Prostate gland (tissue), 2 donors: ENCODE data around the gene CXorf66. TPM values are rescaled to one million over a fixed set of nuclear protein-coding genes. Genes with fewer than 3 reads are reported as not detected.

Source experiments
- DNase-seq: peaks from one replicate; pipeline ENCODE4 v3.0.0-alpha.2; 2019; ENCODE audit warnings: low spot score
- H3K27ac ChIP-seq, 2 donors: fragments of 200-600 bp; sonication (generic); 2 replicates each; pipeline ENCODE4 v1.5.1; 2017 to 2019
- H3K27me3 ChIP-seq: fragments of 200-600 bp; sonication (generic); replicated peaks from 2 replicates; pipeline ENCODE4 v1.5.1; 2019; ENCODE audit not compliant: insufficient read depth
- H3K36me3 ChIP-seq, 2 donors: fragments of 200-600 bp; sonication (generic); 1 replicate in 1 of 2; 2 replicates in 1 of 2; pipeline versions ENCODE4 v1.5.1 to v1.8.1; 2017 to 2019
- H3K4me1 ChIP-seq: fragments of 200-600 bp; sonication (generic); replicated peaks from 2 replicates; pipeline ENCODE4 v1.5.1; 2019
- H3K4me3 ChIP-seq, 2 donors: fragments of 200-600 bp; sonication (generic); 2 replicates each; pipeline ENCODE4 v1.5.1; 2017 to 2019
- H3K9me3 ChIP-seq: fragments of 200-600 bp; sonication (generic); 2 replicates; pipeline ENCODE4 v1.5.1; 2017
- CTCF ChIP-seq, 4 experiments: fragments of 200-600 bp in 2 of 4; fragments of 450-650 bp in 2 of 4; sonication (generic) in 2 of 4; IDR thresholded peaks; 1 replicate in 3 of 4; 2 replicates in 1 of 4; pipeline ENCODE4 v1.5.1; 2016 to 2019; ENCODE audit warnings: antibody characterized with exemption in 4 of 4, mild to moderate bottlenecking in 2 of 4, moderate library complexity in 2 of 4
- POLR2A ChIP-seq: fragments of 450-650 bp; IDR thresholded peaks from one replicate; pipeline ENCODE4 v1.6.1; 2016; ENCODE audit warnings: antibody characterized with exemption, mild to moderate bottlenecking
- POLR2AphosphoS5 ChIP-seq: sonication (generic); formaldehyde crosslinking; IDR thresholded peaks from one replicate; pipeline ENCODE4 v1.6.1; 2017; ENCODE audit warnings: antibody characterized with exemption
- WGBS: methylation state at CpG from one replicate; pipeline ENCODE4 v1.1.5; 2018; 5-methylcytosine and 5-hydroxymethylcytosine counted together
- intact Hi-C: fragments of 100-400 bp; cut with DNase I; formaldehyde crosslinking; loops from one replicate; pipeline ENCODE4 v1.14.2; 2022
- total RNA-seq, 2 donors: library from RNA; depleted of rRNA; stranded (reverse); fragments of >200 nt; gene quantifications; one replicate each; pipeline ENCODE4 v1.1.0, GENCODE V29; 2016

Gene CXorf66
- total RNA-seq, 2 donors from 2014 or later, result 0.45 TPM; not detected in 1

- intact Hi-C loops, result no loop called here
- Histone ChIP-seq H3K4me1 (no peaks in the 10 kb centered on the region), H3K27me3 (no peaks in the 10 kb centered on the region), H3K4me3 (no peak overlapping the region), H3K36me3 (no peaks in the 10 kb centered on the region), H3K27ac (no peak overlapping the region), H3K9me3 (no peaks in the 10 kb centered on the region)
- DNase-seq, result no peak
- 62% methylated on average over 3 of the region's 3 CpGs for WGBS
- no peak for TF ChIP-seq POLR2A
- no peak for TF ChIP-seq POLR2AphosphoS5
- TF ChIP-seq CTCF (IDR thresholded peaks at IDR 0.05), result no peak
Measured at GRCh38 chrX:139949703-139950102, 15.6 kb downstream of the CXorf66 start.

- H3K9me3 ChIP-seq, result no peaks in the 10 kb centered on the region
- no peaks in the 10 kb centered on the region for H3K36me3 ChIP-seq
- no peaks in the 10 kb centered on the region for H3K4me1 ChIP-seq
- WGBS, result 90% methylated on average over 3 of the region's 3 CpGs
- H3K27me3 ChIP-seq, result no peaks in the 10 kb centered on the region
- no peak overlapping the region for H3K4me3 ChIP-seq
- no peak overlapping the region for H3K27ac ChIP-seq
- intact Hi-C loops, result no loop called here
- no peak for DNase-seq
- no peak for TF ChIP-seq POLR2AphosphoS5
Measured at GRCh38 chrX:139945075-139945474, 20.2 kb downstream of the CXorf66 start.

DNA sequence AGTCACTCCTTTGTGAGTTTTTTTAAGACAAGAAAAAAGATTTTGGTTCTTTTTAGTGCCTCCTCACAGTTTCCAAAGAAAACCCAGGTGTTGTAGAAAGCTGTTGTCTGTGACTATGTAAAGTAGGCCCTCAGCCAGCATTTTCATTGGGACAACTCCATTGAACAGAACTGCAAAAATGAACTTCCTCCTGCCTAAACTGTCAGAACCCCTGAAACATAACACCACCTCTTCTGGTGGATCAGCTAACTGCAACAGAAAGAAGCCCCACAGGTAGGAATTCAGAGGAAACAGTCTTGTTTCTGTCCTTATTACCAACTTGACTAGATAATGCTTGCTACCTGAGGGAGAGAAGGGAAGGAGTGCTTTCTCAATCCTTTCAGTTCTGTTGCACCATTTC is 29.1 kb downstream of the CXorf66 start:
- intact Hi-C loops, result no loop called here
- Histone ChIP-seq H3K4me3 (no peak overlapping the region), H3K9me3 (no peaks in the 10 kb centered on the region), H3K27me3 (no peaks in the 10 kb centered on the region), H3K4me1 (no peaks in the 10 kb centered on the region), H3K36me3 (no peaks in the 10 kb centered on the region), H3K27ac (no peak overlapping the region)
- DNase-seq, result no peak
- TF ChIP-seq CTCF (IDR thresholded peaks at IDR 0.05), result no peak
- no peak for TF ChIP-seq POLR2A
- TF ChIP-seq POLR2AphosphoS5, result no peak

GRCh38 chrX:139933904-139934303 is 31.4 kb downstream of the CXorf66 start:
- 76% methylated on average over 15 of the region's 15 CpGs for WGBS
- no peak for DNase-seq
- Histone ChIP-seq H3K27ac (peak overlapping the region; percentile 95), H3K9me3 (no peaks in the 10 kb centered on the region), H3K36me3 (no peaks in the 10 kb centered on the region), H3K27me3 (no peaks in the 10 kb centered on the region), H3K4me3 (peak overlapping the region; percentile 67), H3K4me1 (no peaks in the 10 kb centered on the region)
- TF ChIP-seq POLR2A (no peak), POLR2AphosphoS5 (no peak), CTCF (IDR thresholded peaks at IDR 0.05) (no peak)
- intact Hi-C loops, result no loop called here

- Histone ChIP-seq H3K4me1 (no peaks in the 10 kb centered on the region), H3K9me3 (no peaks in the 10 kb centered on the region), H3K27ac (peak within 1 kb of the TSS; percentile 95), H3K27me3 (no peaks in the 10 kb centered on the region), H3K4me3 (peak within 1 kb of the TSS; percentile 67), H3K36me3 (no peaks in the 10 kb centered on the region)
- WGBS, result under 1% methylated on average over 32 of the region's 52 CpGs
- intact Hi-C loops, result no loop called here
- DNase-seq, result peak; percentile 74
- TF ChIP-seq CTCF (IDR thresholded peaks at IDR 0.05) (no peak), POLR2AphosphoS5 (peak; percentile 71), POLR2A (peak; percentile 66)
Measured at GRCh38 chrX:139932901-139933796, 32.2 kb downstream of the CXorf66 start, which contains the start of gene ATP11C. TSS of gene ATP11C (minus strand) at chrX:139933053. CDS start at chrX:139932042, 1,011 bp downstream.
